Measurements from ENCODE around the gene SLC1A1. TPM values are rescaled to one million over a fixed set of nuclear protein-coding genes. Genes with fewer than 3 reads are reported as not detected.

SLC1A1 gene
- total RNA-seq, 1 donor from 2014 or later = 4.7 TPM

GRCh38 chr9:4555236-4555635 is 65.0 kb downstream of the SLC1A1 start:
- Histone ChIP-seq H3K27me3 (ENCODE audit: control insufficient read depth, insufficient read depth, low read length) (no peaks in the 10 kb centered on the region), H3K36me3 (ENCODE audit: control insufficient read depth, insufficient read depth, low read length) (no peaks in the 10 kb centered on the region), H3K4me3 (ENCODE audit: low read depth, low read length) (no peak overlapping the region)
- DNase-seq (ENCODE audit: low read depth) = peak; percentile 26
- TF ChIP-seq CTCF (IDR thresholded peaks at IDR 0.05; ENCODE audit: insufficient read depth, low read length, poor library complexity, severe bottlenecking) = no peak

- no peak for DNase-seq (ENCODE audit: low read depth)
- Histone ChIP-seq H3K36me3 (ENCODE audit: control insufficient read depth, insufficient read depth, low read length) (no peaks in the 10 kb centered on the region), H3K27me3 (ENCODE audit: control insufficient read depth, insufficient read depth, low read length) (no peaks in the 10 kb centered on the region), H3K4me3 (ENCODE audit: low read depth, low read length) (no peak overlapping the region)
- no peak for TF ChIP-seq CTCF (IDR thresholded peaks at IDR 0.05; ENCODE audit: insufficient read depth, low read length, poor library complexity, severe bottlenecking)
These were observed 68.2 kb downstream of the SLC1A1 start for GRCh38 chr9:4558371-4558998.

DNA sequence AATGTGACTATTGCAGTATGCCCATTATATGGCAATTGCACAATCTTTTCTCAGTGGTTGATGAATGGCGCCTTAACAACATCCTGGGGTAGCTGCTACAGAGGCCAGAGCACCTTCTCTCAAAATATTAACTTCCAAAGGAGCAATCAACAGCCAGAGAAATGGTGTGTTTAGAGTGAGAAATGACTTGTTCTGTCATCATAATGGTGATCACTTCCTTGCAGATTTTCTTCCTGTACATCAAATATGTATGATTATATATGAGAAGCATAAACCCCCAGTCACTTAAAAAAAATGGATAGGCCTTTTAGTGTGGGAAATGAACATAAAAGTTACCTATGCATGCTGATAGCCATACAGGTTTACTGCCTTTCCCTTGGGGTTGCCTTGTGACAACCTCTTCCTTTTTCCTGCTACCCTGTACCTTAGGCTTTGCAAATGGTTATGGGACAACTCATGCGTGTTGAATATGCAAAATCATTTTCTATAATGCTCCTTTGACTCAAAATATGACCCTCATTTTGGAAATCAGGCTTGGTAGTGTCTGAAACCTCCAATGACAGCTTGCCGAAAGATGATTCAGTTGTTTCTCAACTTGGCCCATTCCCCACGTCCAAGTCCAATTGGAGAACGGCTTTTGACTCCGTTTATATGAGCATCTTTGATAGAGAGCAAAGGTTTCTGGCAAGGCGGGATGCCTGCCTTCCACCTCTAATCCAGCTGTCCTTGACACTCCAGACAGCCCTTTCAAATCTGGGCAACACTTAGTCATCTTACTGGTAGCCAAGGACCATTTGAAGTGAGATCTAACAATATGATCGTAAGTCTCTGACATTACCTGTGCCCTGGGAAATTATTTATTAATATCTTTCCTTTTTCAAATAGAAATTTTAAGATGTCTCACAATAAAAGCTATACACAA is 69.3 kb downstream of the SLC1A1 start:
- Histone ChIP-seq H3K4me3 (ENCODE audit: low read depth, low read length) (no peak overlapping the region), H3K27me3 (ENCODE audit: control insufficient read depth, insufficient read depth, low read length) (no peaks in the 10 kb centered on the region), H3K36me3 (ENCODE audit: control insufficient read depth, insufficient read depth, low read length) (no peaks in the 10 kb centered on the region)
- no peak for DNase-seq (ENCODE audit: low read depth)
- no peak for TF ChIP-seq CTCF (IDR thresholded peaks at IDR 0.05; ENCODE audit: insufficient read depth, low read length, poor library complexity, severe bottlenecking)

DNA sequence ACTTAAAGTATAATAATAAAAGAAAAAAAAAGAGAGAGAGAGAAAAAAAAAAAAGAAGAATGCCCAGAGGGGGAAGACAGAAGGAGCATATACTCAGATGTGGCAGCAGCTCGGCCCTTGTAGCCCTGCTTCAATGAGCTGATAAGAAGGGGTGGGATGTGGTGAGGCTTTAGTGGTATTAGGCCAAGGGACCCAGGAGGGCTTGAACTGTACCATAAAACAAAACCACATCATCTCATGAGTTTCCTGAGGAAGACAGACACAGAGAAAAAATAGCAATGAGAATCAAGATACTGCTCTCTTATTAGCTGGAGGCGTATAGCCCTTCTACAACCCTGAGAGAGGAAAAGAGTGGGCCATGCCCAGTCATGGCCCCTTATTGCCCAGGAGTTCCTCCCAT is 72.8 kb downstream of the SLC1A1 start:
- no peaks in the 10 kb centered on the region for H3K27me3 ChIP-seq (ENCODE audit: control insufficient read depth, insufficient read depth, low read length)
- no peak for TF ChIP-seq CTCF (IDR thresholded peaks at IDR 0.05; ENCODE audit: insufficient read depth, low read length, poor library complexity, severe bottlenecking)
- no peak for DNase-seq (ENCODE audit: low read depth)
- H3K4me3 ChIP-seq (ENCODE audit: low read depth, low read length) = no peak overlapping the region
- no peaks in the 10 kb centered on the region for H3K36me3 ChIP-seq (ENCODE audit: control insufficient read depth, insufficient read depth, low read length)

DNA sequence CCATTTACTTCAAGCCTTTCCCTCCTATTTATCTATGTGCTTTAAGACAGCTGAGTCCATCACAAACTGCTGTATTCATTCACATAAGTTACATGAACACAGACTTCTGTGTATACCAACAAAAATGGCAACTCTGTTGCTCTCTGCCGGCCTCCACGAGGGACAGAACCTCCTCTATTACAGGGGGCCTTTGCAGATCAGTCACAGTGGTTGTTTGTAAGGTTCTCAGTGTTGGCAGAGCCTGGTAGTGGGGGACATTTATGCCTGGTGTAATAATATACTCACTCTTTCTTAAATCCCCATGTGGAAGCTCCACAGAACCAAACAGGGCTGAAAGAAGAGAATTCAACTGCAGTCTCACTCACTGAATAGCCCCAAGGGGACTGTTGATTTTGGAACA is 76.5 kb downstream of the SLC1A1 start:
- no peak for DNase-seq (ENCODE audit: low read depth)
- no peak overlapping the region for H3K4me3 ChIP-seq (ENCODE audit: low read depth, low read length)
- H3K36me3 ChIP-seq (ENCODE audit: control insufficient read depth, insufficient read depth, low read length) = no peaks in the 10 kb centered on the region
- no peak for TF ChIP-seq CTCF (IDR thresholded peaks at IDR 0.05; ENCODE audit: insufficient read depth, low read length, poor library complexity, severe bottlenecking)
- no peaks in the 10 kb centered on the region for H3K27me3 ChIP-seq (ENCODE audit: control insufficient read depth, insufficient read depth, low read length)

All from kidney epithelial cell (primary cell).